NCI-H1105 (cell line): ENCODE results near the gene ADGB.

ENCODE experiments used
- DNase-seq: peaks from one replicate; lab custom pipeline; 2025; lab: John Stamatoyannopoulos, UW

The ADGB gene

DNA sequence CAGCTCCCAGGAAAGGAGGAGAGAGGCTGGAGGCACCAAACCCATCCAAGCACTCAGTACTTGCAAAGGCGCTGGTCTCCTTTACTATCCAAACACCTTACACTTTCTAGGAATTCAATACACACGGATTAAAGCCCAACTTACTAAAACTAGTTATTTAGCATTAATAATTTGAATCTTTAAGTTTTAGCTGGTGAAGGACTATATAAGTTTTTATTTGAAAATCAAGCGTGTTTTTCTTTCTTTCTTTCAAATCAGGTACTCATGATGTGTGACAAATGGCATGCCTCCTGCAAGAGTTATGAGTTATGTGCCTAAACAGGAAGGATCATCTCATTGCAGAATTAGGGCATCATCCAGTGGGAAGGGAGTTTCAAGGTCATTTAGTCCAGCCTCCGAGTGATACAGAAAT lies 263.7 kb downstream of the ADGB start:
- DNase-seq, result no peak

DNA sequence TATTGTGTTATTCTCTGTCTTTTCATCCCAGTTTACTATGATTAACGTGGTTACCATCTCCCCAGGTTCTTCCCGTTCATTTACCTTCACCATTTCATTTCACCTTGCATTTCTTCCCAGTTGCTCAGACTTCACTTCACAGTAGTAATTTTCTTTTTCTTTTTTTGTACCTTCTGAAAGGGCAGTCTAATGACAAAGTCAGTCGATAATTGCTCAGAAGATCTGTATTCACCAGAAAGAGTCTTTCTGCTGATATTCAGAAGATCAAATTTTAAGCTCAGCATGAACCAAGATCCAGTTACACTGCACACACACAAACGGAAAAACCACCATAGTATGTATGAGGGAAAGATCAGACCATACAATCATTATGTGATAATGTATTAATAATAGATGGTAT lies 265.5 kb downstream of the ADGB start:
- DNase-seq, result no peak

GRCh38 chr6:146864885-146865284 lies 266.1 kb downstream of the ADGB start:
- DNase-seq, result no peak
